LHCN-M2 (cell line): ENCODE measurements around the gene PLCB3. TPM values are rescaled to one million over a fixed set of nuclear protein-coding genes. Genes with fewer than 3 reads are reported as not detected.
A peak's percentile ranks its signal among the peaks of the same experiment; 100 is the strongest.

ENCODE experiments used
- DNase-seq: peaks from one replicate; pipeline ENCODE4 v3.0.0-alpha.2; 2012; ENCODE audit warnings: low read depth
- total RNA-seq: library from RNA; depleted of rRNA; stranded (reverse); fragments of >200 nt; gene quantifications from 2 replicates; pipeline ENCODE4 v1.2.3, GENCODE V29; 2014

Gene PLCB3
- total RNA-seq, 1 experiment from 2014 or later = 92.5 TPM

GRCh38 chr11:64265176-64266160, 14.1 kb downstream of the PLCB3 start:
- DNase-seq = no peak

GRCh38 chr11:64266339-64266738, 15.0 kb downstream of the PLCB3 start:
- DNase-seq = peak; percentile 43

- peak; percentile 17 for DNase-seq
Observed at GRCh38 chr11:64267207-64267945, 16.0 kb downstream of the PLCB3 start.

- DNase-seq = peak; percentile 30
Observed at GRCh38 chr11:64268025-64268892, 16.9 kb downstream of the PLCB3 start.

- DNase-seq = peak; percentile 59
Observed at GRCh38 chr11:64268893-64269539, 17.7 kb downstream of the PLCB3 start.

- peak; percentile 100 for DNase-seq
Observed at GRCh38 chr11:64269540-64270220, 18.4 kb downstream of the PLCB3 start.

- no peak for DNase-seq
Observed at GRCh38 chr11:64275031-64275800, 23.9 kb downstream of the PLCB3 start.

- DNase-seq = no peak
Observed at GRCh38 chr11:64275841-64276240, 24.5 kb downstream of the PLCB3 start.

GRCh38 chr11:64276653-64277431, 25.5 kb downstream of the PLCB3 start:
- DNase-seq = no peak

GRCh38 chr11:64278576-64279190, 27.4 kb downstream of the PLCB3 start:
- no peak for DNase-seq

- DNase-seq = no peak
Observed at GRCh38 chr11:64281957-64282770, 30.8 kb downstream of the PLCB3 start.

GRCh38 chr11:64283092-64283491, 31.8 kb downstream of the PLCB3 start:
- no peak for DNase-seq

GRCh38 chr11:64284048-64284961, 33.0 kb downstream of the PLCB3 start, which contains the start of gene BAD:
Gene BAD, minus strand, starts transcription at chr11:64284665. Its CDS starts 297 bp downstream, at chr11:64284368.
- DNase-seq = peak; percentile 86

GRCh38 chr11:64284962-64285884, 33.9 kb downstream of the PLCB3 start, which contains the start of gene GPR137:
Gene GPR137, plus strand, starts transcription at chr11:64285848. Its CDS starts 677 bp downstream, at chr11:64286525.
- peak; percentile 56 for DNase-seq
